ENCODE measurements around the gene VN1R4.

DNA sequence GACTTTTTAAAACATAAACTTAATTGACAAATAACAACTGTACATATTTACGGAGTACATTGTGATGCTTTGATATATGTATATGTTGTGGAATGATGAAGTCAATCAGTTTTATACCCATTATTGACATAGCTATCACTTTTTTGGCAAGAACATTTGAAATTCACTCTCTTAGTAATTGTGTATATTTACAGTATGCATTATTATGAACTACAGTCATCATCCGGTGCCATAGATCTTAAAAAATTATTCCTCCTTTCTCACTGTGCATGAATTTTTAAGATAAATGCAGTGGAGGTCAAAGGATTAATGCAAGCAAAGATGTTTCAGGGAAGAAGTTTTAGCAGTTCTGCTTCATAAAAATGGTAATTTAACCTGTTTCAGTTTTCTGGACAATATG, 8.0 kb upstream of the VN1R4 start:
- TF ChIP-seq ZNF207 (IDR thresholded peaks at IDR 0.05; ENCODE audit: borderline replicate concordance) = no peak
- TF ChIP-seq KAT7 (CRISPR knock-in tag; IDR thresholded peaks at IDR 0.05; ENCODE audit: borderline replicate concordance) = no peak
- TF ChIP-seq PBX3 (CRISPR knock-in tag; IDR thresholded peaks at IDR 0.05; ENCODE audit: borderline replicate concordance) = no peak
- TF ChIP-seq, protein P1, sequence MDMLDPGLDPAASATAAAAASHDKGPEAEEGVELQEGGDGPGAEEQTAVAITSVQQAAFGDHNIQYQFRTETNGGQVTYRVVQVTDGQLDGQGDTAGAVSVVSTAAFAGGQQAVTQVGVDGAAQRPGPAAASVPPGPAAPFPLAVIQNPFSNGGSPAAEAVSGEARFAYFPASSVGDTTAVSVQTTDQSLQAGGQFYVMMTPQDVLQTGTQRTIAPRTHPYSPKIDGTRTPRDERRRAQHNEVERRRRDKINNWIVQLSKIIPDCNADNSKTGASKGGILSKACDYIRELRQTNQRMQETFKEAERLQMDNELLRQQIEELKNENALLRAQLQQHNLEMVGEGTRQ (IDR thresholded peaks at IDR 0.05; ENCODE audit: low read depth, low read length) = no peak
- TF ChIP-seq, protein P1 (CRISPR knock-in tag; IDR thresholded peaks at IDR 0.05; ENCODE audit: borderline replicate concordance) = no peak
- no peak for TF ChIP-seq ZNF639 (CRISPR knock-in tag; conservative IDR thresholded peaks at IDR 0.05)
- no peak for TF ChIP-seq POLR2A (IDR thresholded peaks at IDR 0.05; ENCODE audit: insufficient read depth in 1 of 2, low read depth in 2 of 2, low read length in 2 of 2)
- no peak for TF ChIP-seq MTA3 (CRISPR knock-in tag; IDR thresholded peaks at IDR 0.05)

All from HepG2 (cell line).